K562 (cell line): ENCODE results near the gene MC1R. TPM values are rescaled to one million over a fixed set of nuclear protein-coding genes. Genes with fewer than 3 reads are reported as not detected.

Source experiments
- BCOR ChIP-seq: fragments of 450-650 bp; IDR thresholded peaks from 2 replicates; pipeline ENCODE4 v1.6.1; 2016
- CAMTA2 ChIP-seq: fragments of 250-450 bp; sonication (Bioruptor Pico); conservative IDR thresholded peaks from 2 replicates; pipeline ENCODE4 v1.5.1; 2022
- CEBPG ChIP-seq, 3 experiments: fragments of 200-800 bp in 1 of 3; sonication (Bioruptor generic) in 1 of 3; sonication (generic) in 1 of 3; formaldehyde crosslinking in 1 of 3; IDR thresholded peaks in 2 of 3; conservative IDR thresholded peaks in 1 of 3; 2 replicates each; pipeline versions ENCODE4 v1.6.1 to v1.8.0; 2016 to 2022; ENCODE audit warnings: missing compliant biosample characterization in 2 of 3, missing genetic modification characterization in 2 of 3, mild to moderate bottlenecking in 1 of 3, missing genetic modification reagents in 1 of 3
- NONO ChIP-seq, 2 experiments: fragments of 200-400 bp in 1 of 2; fragments of 450-650 bp in 1 of 2; formaldehyde crosslinking in 1 of 2; IDR thresholded peaks; 2 replicates each; pipeline ENCODE4 v1.6.1; 2017; ENCODE audit warnings: low read depth in 2 of 2, mild to moderate bottlenecking in 2 of 2, moderate library complexity in 2 of 2, low read length in 1 of 2
- RNF2 ChIP-seq: sonication (generic); IDR thresholded peaks from 2 replicates; pipeline ENCODE4 v1.6.1; 2016
- SIRT6 ChIP-seq: IDR thresholded peaks from one replicate; pipeline ENCODE4 v1.6.1; 2012; ENCODE audit warnings: low read depth, mild to moderate bottlenecking, control low read depth, inconsistent platforms, low read length, moderate library complexity
- SOX6 ChIP-seq: fragments of 450-650 bp; IDR thresholded peaks from 2 replicates; pipeline ENCODE4 v1.6.1; 2014; ENCODE audit warnings: mild to moderate bottlenecking
- TAF9B ChIP-seq: fragments of 450-650 bp; IDR thresholded peaks from 2 replicates; pipeline ENCODE4 v1.6.1; 2018; ENCODE audit warnings: mild to moderate bottlenecking; ENCODE audit not compliant: partially characterized antibody
- TSC22D4 ChIP-seq: fragments of 450-650 bp; IDR thresholded peaks from 2 replicates; pipeline ENCODE4 v1.6.1; 2016; ENCODE audit warnings: missing genetic modification characterization, missing biosample characterization, control low read depth
- ZBTB17 ChIP-seq: fragments of 450-650 bp; formaldehyde crosslinking; IDR thresholded peaks from 2 replicates; pipeline ENCODE4 v1.4.0; 2020; ENCODE audit warnings: mild to moderate bottlenecking
- ZFX ChIP-seq: sonication (generic); formaldehyde crosslinking; IDR thresholded peaks from 2 replicates; pipeline ENCODE4 v1.8.0; 2022; ENCODE audit warnings: mild to moderate bottlenecking, missing genetic modification reagents, moderate library complexity
- polyA plus RNA-seq, 8 experiments: library from polyadenylated mRNA; depleted of rRNA in 4 of 8; stranded (reverse) in 5 of 8; unstranded in 3 of 8; fragments of >200 nt; fragmentation: Nextera tagmentation in 2 of 8; fragmentation: Illumina TruSeq in 1 of 8; extraction: Ambion mirVana in 2 of 8; extraction: Trizol in 1 of 8; gene quantifications; 2 replicates each; pipeline versions ENCODE4 v1.2.1 to v1.2.3, GENCODE V29; 2011 to 2014; ENCODE audit warnings: inconsistent platforms in 1 of 8, missing spikeins in 1 of 8
- total RNA-seq, 7 experiments: library from RNA; depleted of rRNA in 6 of 7; stranded (reverse); fragments of >200 nt in 6 of 7; fragmentation: Illumina TruSeq in 2 of 7; extraction: Trizol in 2 of 7; gene quantifications; 2 replicates each; pipeline versions ENCODE4 v1.2.1 to v1.2.3, GENCODE V29; 2011 to 2021; ENCODE audit warnings: low replicate concordance in 1 of 7
- TF ChIP-seq, protein P1 (sequence below): IDR thresholded peaks from 3 replicates; pipeline ENCODE4 v1.6.1; 2011; ENCODE audit warnings: borderline replicate concordance, mild to moderate bottlenecking; ENCODE audit not compliant: insufficient read length, insufficient read depth
- TF ChIP-seq, protein P2 (sequence below): IDR thresholded peaks from 2 replicates; pipeline ENCODE4 v1.6.1; 2011; ENCODE audit not compliant: insufficient read length; ENCODE audit errors: extremely low read depth
- TF ChIP-seq, protein P3 (sequence below): sonication (generic); formaldehyde crosslinking; IDR thresholded peaks from 2 replicates; pipeline ENCODE4 v1.8.1; 2023; ENCODE audit warnings: mild to moderate bottlenecking, missing genetic modification reagents, moderate library complexity
- TF ChIP-seq, protein P4 (sequence below), 2 experiments: fragments of 450-650 bp; IDR thresholded peaks; 2 replicates each; pipeline ENCODE4 v1.6.1; 2018; ENCODE audit warnings: mild to moderate bottlenecking in 2 of 2, low read depth in 1 of 2; ENCODE audit not compliant: partially characterized antibody in 2 of 2
- TF ChIP-seq, protein P5 (sequence below): fragments of 250-450 bp; sonication (Bioruptor Pico); IDR thresholded peaks from 2 replicates; pipeline ENCODE4 v1.5.0; 2021; ENCODE audit warnings: mild to moderate bottlenecking, borderline replicate concordance

The MC1R gene
- total and polyA plus RNA-seq, 9 of the 15 experiments (the other 6 are each of a cell fraction or from before 2014, with no cell fraction given), result 0.14 to 5.3 (median 2.5) TPM; not detected in 1

DNA sequence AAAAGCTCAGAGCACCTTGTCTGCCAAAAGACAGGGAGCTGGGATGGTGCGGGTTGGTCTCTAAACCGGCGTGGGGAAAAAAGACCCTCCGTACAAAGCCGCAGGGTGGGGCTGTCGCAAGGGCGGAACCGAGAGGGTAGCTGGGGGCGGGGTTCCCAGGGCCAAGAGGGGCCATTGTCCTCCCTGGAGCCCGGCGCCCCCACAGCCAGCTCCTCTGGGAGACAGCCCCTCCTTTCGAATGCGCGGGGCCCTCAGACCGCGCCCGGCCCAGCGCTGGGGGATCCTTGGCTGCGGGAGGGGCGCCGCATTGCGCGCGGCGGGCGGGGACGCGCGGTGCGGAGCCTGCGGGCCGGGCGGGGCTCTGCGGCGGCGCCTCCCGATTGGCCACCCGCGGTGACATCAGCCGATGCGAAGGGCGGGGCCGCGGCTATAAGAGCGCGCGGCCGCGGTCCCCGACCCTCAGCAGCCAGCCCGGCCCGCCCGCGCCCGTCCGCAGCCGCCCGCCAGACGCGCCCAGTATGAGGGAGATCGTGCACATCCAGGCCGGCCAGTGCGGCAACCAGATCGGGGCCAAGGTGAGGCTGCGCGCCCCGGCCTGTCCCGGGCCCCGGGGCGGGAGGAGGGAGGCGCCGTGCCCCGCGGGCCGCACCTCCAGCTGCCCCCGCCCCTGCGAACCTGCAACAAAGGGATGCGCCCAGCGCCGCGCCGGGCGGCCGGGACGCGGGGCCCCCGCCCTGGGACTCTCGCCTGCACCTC lies 4.4 kb downstream of the MC1R start, which contains the start of gene TUBB3 (continued):
- no peak for TF ChIP-seq CEBPG (CRISPR knock-in tag; IDR thresholded peaks at IDR 0.05)
- TF ChIP-seq CEBPG (tag; conservative IDR thresholded peaks at IDR 0.05 in 1 of 2, IDR thresholded peaks at IDR 0.05 in 1 of 2), result no peak
- no peak for TF ChIP-seq BCOR
- TF ChIP-seq, protein P1, sequence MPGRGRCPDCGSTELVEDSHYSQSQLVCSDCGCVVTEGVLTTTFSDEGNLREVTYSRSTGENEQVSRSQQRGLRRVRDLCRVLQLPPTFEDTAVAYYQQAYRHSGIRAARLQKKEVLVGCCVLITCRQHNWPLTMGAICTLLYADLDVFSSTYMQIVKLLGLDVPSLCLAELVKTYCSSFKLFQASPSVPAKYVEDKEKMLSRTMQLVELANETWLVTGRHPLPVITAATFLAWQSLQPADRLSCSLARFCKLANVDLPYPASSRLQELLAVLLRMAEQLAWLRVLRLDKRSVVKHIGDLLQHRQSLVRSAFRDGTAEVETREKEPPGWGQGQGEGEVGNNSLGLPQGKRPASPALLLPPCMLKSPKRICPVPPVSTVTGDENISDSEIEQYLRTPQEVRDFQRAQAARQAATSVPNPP, result no peak
- TF ChIP-seq SIRT6, result no peak
- TF ChIP-seq, protein P2, sequence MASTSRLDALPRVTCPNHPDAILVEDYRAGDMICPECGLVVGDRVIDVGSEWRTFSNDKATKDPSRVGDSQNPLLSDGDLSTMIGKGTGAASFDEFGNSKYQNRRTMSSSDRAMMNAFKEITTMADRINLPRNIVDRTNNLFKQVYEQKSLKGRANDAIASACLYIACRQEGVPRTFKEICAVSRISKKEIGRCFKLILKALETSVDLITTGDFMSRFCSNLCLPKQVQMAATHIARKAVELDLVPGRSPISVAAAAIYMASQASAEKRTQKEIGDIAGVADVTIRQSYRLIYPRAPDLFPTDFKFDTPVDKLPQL, result peak; percentile 66
- no peak for TF ChIP-seq SOX6
- no peak for TF ChIP-seq TSC22D4 (tag)
- TF ChIP-seq, protein P3, sequence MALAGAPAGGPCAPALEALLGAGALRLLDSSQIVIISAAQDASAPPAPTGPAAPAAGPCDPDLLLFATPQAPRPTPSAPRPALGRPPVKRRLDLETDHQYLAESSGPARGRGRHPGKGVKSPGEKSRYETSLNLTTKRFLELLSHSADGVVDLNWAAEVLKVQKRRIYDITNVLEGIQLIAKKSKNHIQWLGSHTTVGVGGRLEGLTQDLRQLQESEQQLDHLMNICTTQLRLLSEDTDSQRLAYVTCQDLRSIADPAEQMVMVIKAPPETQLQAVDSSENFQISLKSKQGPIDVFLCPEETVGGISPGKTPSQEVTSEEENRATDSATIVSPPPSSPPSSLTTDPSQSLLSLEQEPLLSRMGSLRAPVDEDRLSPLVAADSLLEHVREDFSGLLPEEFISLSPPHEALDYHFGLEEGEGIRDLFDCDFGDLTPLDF (CRISPR knock-in tag), result peak; percentile 36; the same call in 1 of the 2 replicates
- no peak for TF ChIP-seq ZBTB17
- TF ChIP-seq, protein P4, sequence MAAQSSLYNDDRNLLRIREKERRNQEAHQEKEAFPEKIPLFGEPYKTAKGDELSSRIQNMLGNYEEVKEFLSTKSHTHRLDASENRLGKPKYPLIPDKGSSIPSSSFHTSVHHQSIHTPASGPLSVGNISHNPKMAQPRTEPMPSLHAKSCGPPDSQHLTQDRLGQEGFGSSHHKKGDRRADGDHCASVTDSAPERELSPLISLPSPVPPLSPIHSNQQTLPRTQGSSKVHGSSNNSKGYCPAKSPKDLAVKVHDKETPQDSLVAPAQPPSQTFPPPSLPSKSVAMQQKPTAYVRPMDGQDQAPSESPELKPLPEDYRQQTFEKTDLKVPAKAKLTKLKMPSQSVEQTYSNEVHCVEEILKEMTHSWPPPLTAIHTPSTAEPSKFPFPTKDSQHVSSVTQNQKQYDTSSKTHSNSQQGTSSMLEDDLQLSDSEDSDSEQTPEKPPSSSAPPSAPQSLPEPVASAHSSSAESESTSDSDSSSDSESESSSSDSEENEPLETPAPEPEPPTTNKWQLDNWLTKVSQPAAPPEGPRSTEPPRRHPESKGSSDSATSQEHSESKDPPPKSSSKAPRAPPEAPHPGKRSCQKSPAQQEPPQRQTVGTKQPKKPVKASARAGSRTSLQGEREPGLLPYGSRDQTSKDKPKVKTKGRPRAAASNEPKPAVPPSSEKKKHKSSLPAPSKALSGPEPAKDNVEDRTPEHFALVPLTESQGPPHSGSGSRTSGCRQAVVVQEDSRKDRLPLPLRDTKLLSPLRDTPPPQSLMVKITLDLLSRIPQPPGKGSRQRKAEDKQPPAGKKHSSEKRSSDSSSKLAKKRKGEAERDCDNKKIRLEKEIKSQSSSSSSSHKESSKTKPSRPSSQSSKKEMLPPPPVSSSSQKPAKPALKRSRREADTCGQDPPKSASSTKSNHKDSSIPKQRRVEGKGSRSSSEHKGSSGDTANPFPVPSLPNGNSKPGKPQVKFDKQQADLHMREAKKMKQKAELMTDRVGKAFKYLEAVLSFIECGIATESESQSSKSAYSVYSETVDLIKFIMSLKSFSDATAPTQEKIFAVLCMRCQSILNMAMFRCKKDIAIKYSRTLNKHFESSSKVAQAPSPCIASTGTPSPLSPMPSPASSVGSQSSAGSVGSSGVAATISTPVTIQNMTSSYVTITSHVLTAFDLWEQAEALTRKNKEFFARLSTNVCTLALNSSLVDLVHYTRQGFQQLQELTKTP (IDR thresholded peaks at IDR 0.05; ENCODE audit: low read depth in 1 of 2, partially characterized antibody in 2 of 2), result no peak
- TF ChIP-seq CAMTA2, result 0 out of 2 replicates have a peak, but pooled peaks have one; percentile 15
- peak; percentile 71 for TF ChIP-seq ZFX (CRISPR knock-in tag)
- TF ChIP-seq, protein P5, sequence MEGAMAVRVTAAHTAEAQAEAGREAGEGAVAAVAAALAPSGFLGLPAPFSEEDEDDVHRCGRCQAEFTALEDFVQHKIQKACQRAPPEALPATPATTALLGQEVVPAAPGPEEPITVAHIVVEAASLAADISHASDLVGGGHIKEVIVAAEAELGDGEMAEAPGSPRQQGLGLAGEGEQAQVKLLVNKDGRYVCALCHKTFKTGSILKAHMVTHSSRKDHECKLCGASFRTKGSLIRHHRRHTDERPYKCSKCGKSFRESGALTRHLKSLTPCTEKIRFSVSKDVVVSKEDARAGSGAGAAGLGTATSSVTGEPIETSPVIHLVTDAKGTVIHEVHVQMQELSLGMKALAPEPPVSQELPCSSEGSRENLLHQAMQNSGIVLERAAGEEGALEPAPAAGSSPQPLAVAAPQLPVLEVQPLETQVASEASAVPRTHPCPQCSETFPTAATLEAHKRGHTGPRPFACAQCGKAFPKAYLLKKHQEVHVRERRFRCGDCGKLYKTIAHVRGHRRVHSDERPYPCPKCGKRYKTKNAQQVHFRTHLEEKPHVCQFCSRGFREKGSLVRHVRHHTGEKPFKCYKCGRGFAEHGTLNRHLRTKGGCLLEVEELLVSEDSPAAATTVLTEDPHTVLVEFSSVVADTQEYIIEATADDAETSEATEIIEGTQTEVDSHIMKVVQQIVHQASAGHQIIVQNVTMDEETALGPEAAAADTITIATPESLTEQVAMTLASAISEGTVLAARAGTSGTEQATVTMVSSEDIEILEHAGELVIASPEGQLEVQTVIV (CRISPR knock-in tag), result no peak
- TF ChIP-seq RNF2, result no peak
- peak; percentile 60 to 99 for TF ChIP-seq NONO (IDR thresholded peaks at IDR 0.05; ENCODE audit: low read depth in 2 of 2, low read length in 1 of 2)
- TF ChIP-seq TAF9B, result no peak
